GM21717 (cell line): Measurements from ENCODE around the gene ZNF688.
"Not testable (repeated sequence)": the region's sequence is repeated elsewhere in the genome, so short reads cannot be mapped to it uniquely, and the experiment has no call there.

Source experiments
- ATAC-seq: cut with Tn5 transposase; IDR thresholded peaks from one replicate; pipeline ENCODE4 v1.9.1; 2021; ENCODE audit warnings: mild to moderate bottlenecking, moderate library complexity; ENCODE audit not compliant: unreplicated experiment

ZNF688 gene

GRCh38 chr16:30557957-30558788 lies 13.3 kb downstream of the ZNF688 start, which contains the start of gene ZNF764:
Gene ZNF764 (minus strand): TSS chr16:30558374. CDS start chr16:30558182, 192 bp downstream.
- peak; percentile 83 for ATAC-seq

GRCh38 chr16:30557707-30557956 lies 13.9 kb downstream of the ZNF688 start:
- no peak for ATAC-seq

- ATAC-seq = no peak
Measured at GRCh38 chr16:30556125-30556473, 15.4 kb downstream of the ZNF688 start.

- no peak for ATAC-seq
Measured at GRCh38 chr16:30555315-30556124, 16.0 kb downstream of the ZNF688 start.

GRCh38 chr16:30554557-30555314 lies 16.8 kb downstream of the ZNF688 start:
- no peak for ATAC-seq

DNA sequence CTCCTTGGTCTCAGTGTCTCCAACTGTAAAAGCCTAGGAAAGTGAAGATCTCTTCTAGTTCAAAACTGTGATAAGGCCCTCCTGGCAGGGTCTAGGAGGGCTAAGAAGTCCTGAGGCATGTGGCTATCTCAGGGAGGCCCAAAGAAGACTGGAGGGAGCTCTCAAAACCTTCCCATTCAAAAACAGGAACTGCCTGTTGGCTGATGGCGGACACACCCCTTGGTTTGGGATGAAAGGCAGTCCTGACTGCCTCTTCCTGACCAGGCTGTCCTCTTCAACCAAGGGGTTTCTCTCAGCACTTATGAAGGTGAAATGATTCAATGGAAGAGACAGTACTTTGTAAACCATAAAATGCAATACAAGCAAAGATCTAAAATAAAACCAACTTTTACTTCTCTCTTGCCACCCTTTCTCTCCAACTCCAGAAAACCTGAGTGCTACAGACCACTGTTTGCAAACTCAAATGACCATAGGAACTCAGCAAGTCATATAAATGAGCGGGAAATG lies 18.1 kb downstream of the ZNF688 start:
- ATAC-seq = no peak

DNA sequence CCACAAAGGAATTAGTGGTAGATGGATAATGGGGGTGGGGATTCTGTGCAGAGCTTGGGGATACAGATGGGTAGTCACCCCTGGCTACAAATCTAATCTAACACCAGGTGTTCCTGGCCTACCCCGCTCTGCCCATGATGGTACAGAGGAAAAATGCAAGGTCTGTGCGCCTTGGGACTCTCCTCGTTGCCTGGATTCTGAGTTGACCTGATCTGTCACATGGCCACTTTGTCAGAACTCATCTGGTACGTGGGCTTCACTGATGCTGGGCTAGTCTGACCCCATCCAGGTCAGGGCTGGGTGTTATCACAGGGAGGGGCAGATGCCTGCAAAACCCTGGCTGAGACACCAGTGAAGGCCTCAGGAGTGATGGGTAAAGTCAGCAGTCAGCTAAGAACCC lies 18.6 kb downstream of the ZNF688 start:
- ATAC-seq = no peak

GRCh38 chr16:30551781-30552180 lies 19.7 kb downstream of the ZNF688 start:
- no peak for ATAC-seq

GRCh38 chr16:30548416-30549253 lies 22.9 kb downstream of the ZNF688 start:
- ATAC-seq = no peak

DNA sequence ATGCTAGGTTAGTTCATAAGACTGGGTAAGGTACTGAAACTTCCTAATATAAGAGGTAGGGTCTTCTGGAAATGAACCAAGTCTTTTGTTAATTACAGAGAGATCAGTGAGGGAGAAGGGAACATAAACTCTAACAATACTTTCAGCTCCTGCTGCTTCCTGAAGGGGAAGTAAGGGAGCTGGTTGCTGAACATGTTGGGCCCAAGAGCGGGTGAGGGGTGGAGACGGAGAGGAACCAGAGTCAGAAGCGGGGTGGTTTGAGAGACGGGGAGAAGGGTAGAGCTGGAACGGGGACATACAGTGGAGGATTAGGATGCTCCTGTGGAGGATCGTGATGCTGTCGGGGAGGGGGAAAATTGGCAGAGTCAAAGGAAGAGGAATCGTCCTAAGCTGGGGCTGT lies 25.4 kb downstream of the ZNF688 start:
- no peak for ATAC-seq

DNA sequence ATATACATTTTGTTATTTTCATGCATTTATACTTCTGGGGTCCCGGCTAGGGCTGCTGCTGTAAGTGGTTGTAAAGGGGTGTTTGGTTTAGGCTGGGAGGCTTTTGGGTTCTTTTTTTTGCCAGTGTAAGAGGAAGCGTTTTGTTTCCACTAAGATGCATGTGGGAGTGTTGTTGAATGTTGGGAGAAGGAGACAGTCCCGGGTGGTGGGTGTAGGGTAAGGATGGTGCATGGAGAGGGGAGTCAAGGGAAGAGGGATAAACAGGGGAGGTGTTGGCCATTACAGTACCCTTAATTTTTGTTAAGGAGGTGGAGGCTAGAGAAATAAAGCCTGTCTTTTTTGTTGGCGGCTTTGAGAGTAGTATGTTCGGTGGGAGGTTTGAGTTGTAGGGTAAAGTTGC lies 28.4 kb downstream of the ZNF688 start:
- ATAC-seq = no peak

GRCh38 chr16:30541502-30542329 lies 29.8 kb downstream of the ZNF688 start:
- ATAC-seq = no peak

DNA sequence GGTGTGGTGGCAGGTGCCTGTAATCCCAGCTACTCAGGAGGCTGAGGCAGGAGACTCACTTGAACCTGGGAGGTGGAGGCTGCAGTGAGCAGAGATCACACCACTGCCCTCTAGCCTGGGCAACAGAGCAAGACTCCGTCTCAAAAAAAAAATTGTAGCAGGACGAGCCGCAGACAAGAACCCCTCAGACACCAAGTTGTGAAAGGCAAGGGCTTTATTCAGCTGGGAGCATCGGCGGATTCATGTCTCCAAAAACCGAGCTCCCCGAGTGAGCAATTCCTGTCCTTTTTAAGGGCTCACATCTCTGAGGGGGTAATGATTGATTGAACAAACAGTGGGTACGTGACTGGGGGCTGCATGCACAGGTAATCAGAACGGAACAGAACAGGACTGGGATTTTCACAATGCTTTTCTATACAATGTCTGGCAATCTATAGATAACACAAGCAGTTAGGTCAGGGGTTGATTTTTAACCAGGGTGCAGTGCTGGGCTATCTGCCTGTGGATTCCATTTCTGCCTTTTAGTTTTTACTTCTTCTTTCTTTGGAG lies 30.5 kb downstream of the ZNF688 start:
- ATAC-seq = not testable (repeated sequence)

DNA sequence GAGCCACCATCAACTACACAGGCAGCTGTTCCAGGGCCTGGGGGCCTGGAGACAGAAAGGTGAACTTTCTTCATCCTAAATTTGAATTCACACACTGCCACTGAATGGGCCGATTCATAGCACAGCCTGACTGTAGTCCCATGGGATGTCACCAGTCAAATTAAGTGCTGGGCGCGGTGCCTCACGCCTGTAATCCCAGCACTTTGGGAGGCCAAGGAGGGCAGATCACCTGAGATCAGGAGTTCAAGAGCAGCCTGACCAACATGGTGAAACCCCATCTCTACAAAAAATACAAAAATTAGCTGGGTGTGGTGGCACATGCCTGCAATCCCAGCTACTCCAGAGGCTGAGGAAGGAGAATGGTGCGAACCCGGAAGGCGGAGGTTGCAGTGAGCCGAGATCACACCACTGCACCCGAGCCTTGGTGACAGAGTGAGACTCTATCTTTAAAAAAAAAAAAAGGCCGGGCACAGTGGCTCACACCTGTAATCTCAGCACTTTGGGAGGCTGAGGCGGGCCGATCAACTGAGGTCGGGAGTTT lies 31.5 kb downstream of the ZNF688 start:
- not testable (repeated sequence) for ATAC-seq

DNA sequence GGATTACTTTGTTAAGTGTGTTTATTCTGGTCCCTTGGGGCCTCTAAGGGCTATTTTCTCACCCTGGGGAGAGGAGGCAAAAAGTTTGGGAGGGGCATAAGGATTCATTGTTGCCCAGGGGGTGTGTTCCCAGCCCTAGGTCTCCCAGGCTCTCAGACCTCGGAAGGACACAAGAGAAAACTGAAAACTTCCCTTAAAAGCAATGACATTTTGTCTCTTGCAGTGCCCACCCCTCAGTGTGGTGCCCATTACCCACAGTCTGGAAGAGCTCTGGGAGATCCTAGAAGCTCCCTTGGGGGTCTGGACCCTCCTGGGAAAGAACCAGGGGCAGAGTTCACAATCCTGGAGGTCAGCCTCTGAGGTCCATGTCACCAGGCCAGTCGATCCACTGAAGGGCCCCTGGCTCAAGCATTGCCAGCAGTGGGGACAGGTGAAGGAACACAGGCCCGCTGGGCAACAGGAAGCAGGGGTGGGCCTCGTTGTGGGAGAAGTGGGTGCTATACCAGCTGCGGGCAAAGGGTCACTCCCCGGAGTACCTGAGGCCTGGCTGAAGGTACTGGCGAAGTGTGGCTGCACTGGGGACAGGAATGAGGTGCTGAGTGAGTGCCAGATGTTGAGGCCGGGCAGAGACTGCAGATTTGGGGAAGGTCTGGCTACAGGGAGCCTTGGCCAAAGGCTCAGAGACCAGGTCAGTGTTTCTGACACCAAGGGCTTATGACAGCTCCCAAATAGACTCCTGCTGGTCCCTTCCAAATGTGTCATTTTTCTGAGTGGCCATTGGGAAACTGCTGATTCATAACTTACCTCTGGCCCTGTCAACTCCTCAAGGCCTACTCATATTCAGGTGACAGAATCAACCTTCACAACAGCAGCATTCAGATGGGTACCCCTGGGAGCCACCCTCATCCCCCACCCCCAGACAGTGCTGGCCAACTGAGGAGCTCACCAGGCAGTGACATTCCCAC lies 32.2 kb downstream of the ZNF688 start:
- no peak for ATAC-seq

DNA sequence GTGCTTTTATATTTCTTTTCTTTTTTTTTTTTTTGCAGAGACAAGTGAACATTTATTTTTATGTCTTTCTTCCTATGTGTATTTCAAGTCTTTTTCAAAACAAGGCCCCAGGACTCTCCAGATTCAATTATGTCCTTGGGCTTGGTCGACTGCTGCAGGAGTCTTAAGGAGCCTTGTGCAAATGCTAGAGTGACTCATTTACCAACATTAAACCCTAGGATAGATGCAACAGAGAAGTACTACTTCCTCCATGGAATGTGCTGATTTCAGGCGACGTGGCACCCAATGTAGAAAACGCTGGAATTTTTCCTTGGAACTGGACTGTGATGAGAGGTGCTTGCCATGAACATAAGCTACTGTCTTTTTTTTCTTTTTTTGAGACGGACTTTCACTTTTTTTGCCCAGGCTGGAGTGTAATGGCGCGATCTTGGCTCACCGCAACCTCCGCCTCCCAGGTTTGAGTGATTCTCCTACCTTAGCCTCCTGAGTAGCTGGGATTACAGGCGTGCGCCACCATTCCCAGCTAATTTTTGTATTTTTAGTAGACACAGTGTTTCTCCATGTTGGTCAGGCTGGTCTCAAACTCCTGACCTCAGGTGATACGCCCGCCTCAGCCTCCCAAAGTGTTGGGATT lies 35.0 kb downstream of the ZNF688 start:
- ATAC-seq = not testable (repeated sequence)

DNA sequence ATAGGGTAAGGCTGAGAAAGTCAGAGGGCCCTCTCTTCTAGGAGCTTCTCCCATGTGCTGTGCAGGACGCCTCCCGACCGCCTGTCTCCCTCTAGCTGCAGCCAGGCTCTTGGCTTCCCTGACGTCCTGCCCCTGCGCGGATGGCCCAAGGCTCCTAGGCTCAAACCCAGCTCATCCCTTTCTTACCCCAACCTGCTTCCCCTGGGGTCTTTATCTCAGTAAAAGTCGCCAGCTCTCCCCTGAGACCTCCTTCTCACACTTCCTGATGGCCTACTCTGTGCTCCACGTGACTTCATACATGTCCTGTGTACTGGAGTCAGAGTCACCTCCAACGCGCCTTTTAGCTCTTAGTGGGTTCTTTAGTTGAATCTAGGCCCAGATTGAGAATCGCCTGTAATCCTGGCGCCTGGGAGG lies 35.7 kb downstream of the ZNF688 start:
- no peak for ATAC-seq
